HepG2 (cell line): ENCODE results near the gene SLC4A11. TPM values are rescaled to one million over a fixed set of nuclear protein-coding genes. Genes with fewer than 3 reads are reported as not detected.

Experiments
- ASH2L ChIP-seq: fragments of 300-600, 200-600 bp; sonication (generic); IDR thresholded peaks from 2 replicates; pipeline ENCODE4 v1.7.0; 2017; ENCODE audit warnings: low read depth, mild to moderate bottlenecking, moderate library complexity, mixed read lengths, low read length; ENCODE audit not compliant: insufficient read length
- BATF2 ChIP-seq: sonication (generic); formaldehyde crosslinking; IDR thresholded peaks from 2 replicates; pipeline ENCODE4 v1.8.0; 2022; ENCODE audit warnings: mild to moderate bottlenecking, missing genetic modification reagents, moderate library complexity
- BRF2 ChIP-seq: sonication (generic); formaldehyde crosslinking; IDR thresholded peaks from 2 replicates; pipeline ENCODE4 v1.8.1; 2022; ENCODE audit warnings: mild to moderate bottlenecking, missing genetic modification reagents
- DMAP1 ChIP-seq: IDR thresholded peaks from 2 replicates; pipeline ENCODE4 v1.6.1; 2016
- ESRRA ChIP-seq: sonication (generic); formaldehyde crosslinking; IDR thresholded peaks from 2 replicates; pipeline ENCODE4 v1.5.1; 2020; ENCODE audit warnings: mild to moderate bottlenecking, low read depth, missing genetic modification reagents
- FOXM1 ChIP-seq: sonication (generic); formaldehyde crosslinking; IDR thresholded peaks from 2 replicates; pipeline ENCODE4 v1.5.0; 2020; ENCODE audit warnings: missing genetic modification reagents
- FOXO1 ChIP-seq: sonication (generic); formaldehyde crosslinking; IDR thresholded peaks from 2 replicates; pipeline ENCODE4 v1.4.0; 2020; ENCODE audit warnings: missing genetic modification reagents
- GLMP ChIP-seq: sonication (generic); formaldehyde crosslinking; IDR thresholded peaks from 2 replicates; pipeline ENCODE4 v1.9.0; 2021; ENCODE audit warnings: missing genetic modification reagents, mild to moderate bottlenecking, borderline replicate concordance
- HINFP ChIP-seq: sonication (generic); formaldehyde crosslinking; IDR thresholded peaks from 2 replicates; pipeline ENCODE4 v1.4.0; 2020; ENCODE audit warnings: low read depth, mild to moderate bottlenecking, missing genetic modification reagents
- JUNB ChIP-seq: sonication (generic); formaldehyde crosslinking; IDR thresholded peaks from 2 replicates; pipeline ENCODE4 v1.8.0; 2022; ENCODE audit warnings: missing genetic modification reagents, mild to moderate bottlenecking, borderline replicate concordance
- NR2C2 ChIP-seq: sonication (generic); formaldehyde crosslinking; IDR thresholded peaks from 2 replicates; pipeline ENCODE4 v1.4.0; 2020; ENCODE audit warnings: missing genetic modification reagents, mild to moderate bottlenecking, moderate library complexity, borderline replicate concordance
- POLR2AphosphoS5 ChIP-seq: IDR thresholded peaks from 2 replicates; pipeline ENCODE4 v1.6.1; 2012; ENCODE audit warnings: low read depth, low read length
- RXRA ChIP-seq: sonication (generic); formaldehyde crosslinking; IDR thresholded peaks from 2 replicates; pipeline ENCODE4 v1.5.1; 2020; ENCODE audit warnings: missing genetic modification reagents
- SMAD3 ChIP-seq: sonication (generic); formaldehyde crosslinking; IDR thresholded peaks from 2 replicates; pipeline ENCODE4 v1.4.0; 2020; ENCODE audit warnings: missing genetic modification reagents
- THAP7 ChIP-seq: sonication (generic); formaldehyde crosslinking; IDR thresholded peaks from 2 replicates; pipeline ENCODE4 v1.8.1; 2023; ENCODE audit warnings: mild to moderate bottlenecking, missing genetic modification reagents
- ZBTB1 ChIP-seq: sonication (generic); formaldehyde crosslinking; IDR thresholded peaks from 2 replicates; pipeline ENCODE4 v1.4.0; 2020; ENCODE audit warnings: missing genetic modification reagents, borderline replicate concordance
- ZBTB7A ChIP-seq: sonication (generic); formaldehyde crosslinking; IDR thresholded peaks from 2 replicates; pipeline ENCODE4 v1.8.0; 2022; ENCODE audit warnings: mild to moderate bottlenecking, missing genetic modification reagents
- ZMYM2 ChIP-seq: sonication (generic); formaldehyde crosslinking; IDR thresholded peaks from 2 replicates; pipeline ENCODE4 v1.8.0; 2022; ENCODE audit warnings: mild to moderate bottlenecking, missing genetic modification reagents
- ZNF496 ChIP-seq: sonication (generic); formaldehyde crosslinking; IDR thresholded peaks from 2 replicates; pipeline ENCODE4 v1.8.1; 2023; ENCODE audit warnings: mild to moderate bottlenecking, moderate library complexity, missing genetic modification reagents; ENCODE audit not compliant: insufficient replicate concordance
- ZNF550 ChIP-seq: sonication (generic); formaldehyde crosslinking; IDR thresholded peaks from 2 replicates; pipeline ENCODE4 v1.4.0; 2020; ENCODE audit warnings: mild to moderate bottlenecking, missing genetic modification reagents, borderline replicate concordance
- ZNF709 ChIP-seq: sonication (generic); formaldehyde crosslinking; IDR thresholded peaks from 2 replicates; pipeline ENCODE4 v1.5.0; 2020; ENCODE audit warnings: mild to moderate bottlenecking, missing genetic modification reagents
- ZNF780A ChIP-seq: sonication (generic); formaldehyde crosslinking; IDR thresholded peaks from 2 replicates; pipeline ENCODE4 v1.8.0; 2022; ENCODE audit warnings: mild to moderate bottlenecking, missing genetic modification reagents, moderate library complexity
- polyA plus RNA-seq, 8 experiments: library from polyadenylated mRNA; depleted of rRNA in 3 of 8; stranded (reverse) in 7 of 8; unstranded in 1 of 8; fragments of >200 nt; fragmentation: Illumina TruSeq in 4 of 8; extraction: Trizol in 4 of 8; gene quantifications; 2 replicates each; pipeline versions ENCODE4 v1.2.1 to v1.2.3, GENCODE V29; 2011 to 2016; ENCODE audit warnings: low read depth in 4 of 8, missing spikeins in 1 of 8, mixed read lengths in 1 of 8; ENCODE audit not compliant: insufficient read depth in 1 of 8
- total RNA-seq, 5 experiments: library from RNA; depleted of rRNA; stranded (reverse); fragments of >200 nt; fragmentation: Illumina TruSeq; extraction: Trizol; gene quantifications; 2 replicates each; pipeline ENCODE4 v1.2.3, GENCODE V29; 2016; ENCODE audit warnings: low read depth in 1 of 5

SLC4A11 gene
- total and polyA plus RNA-seq, 2 of the 13 experiments (the other 11 are each of a cell fraction or from before 2014, with no cell fraction given), result 3.9 to 27.0 TPM

GRCh38 chr20:3204124-3204794, 34.7 kb downstream of the SLC4A11 start, which contains the start of gene DDRGK1 (continued):
- TF ChIP-seq THAP7 (CRISPR knock-in tag), result 0 out of 2 replicates have a peak, but pooled peaks have one; percentile 6
- peak; percentile 71 for TF ChIP-seq RXRA (CRISPR knock-in tag)
- TF ChIP-seq ZBTB1, result no peak; the same call in 1 of the 2 replicates
- TF ChIP-seq BATF2 (CRISPR knock-in tag), result 0 out of 2 replicates have a peak, but pooled peaks have one; percentile 13
- no peak for TF ChIP-seq ZNF496 (CRISPR knock-in tag)
- TF ChIP-seq BRF2 (CRISPR knock-in tag), result peak; percentile 81; the same call in 1 of the 2 replicates
- TF ChIP-seq POLR2AphosphoS5, result peak; percentile 96
- TF ChIP-seq SMAD3 (CRISPR knock-in tag), result peak; percentile 96
- no peak for TF ChIP-seq ZNF780A (CRISPR knock-in tag)
- TF ChIP-seq ZBTB7A (CRISPR knock-in tag), result no peak
- peak; percentile 93 for TF ChIP-seq DMAP1
- TF ChIP-seq FOXM1 (CRISPR knock-in tag), result peak; percentile 40; the same call in 1 of the 2 replicates
- TF ChIP-seq FOXO1 (CRISPR knock-in tag), result peak; percentile 61
- peak; percentile 87 for TF ChIP-seq ASH2L
- TF ChIP-seq ZMYM2, result no peak
- no peak for TF ChIP-seq ZNF550 (CRISPR knock-in tag)
- peak; percentile 49 for TF ChIP-seq NR2C2 (CRISPR knock-in tag)
- peak; percentile 95 for TF ChIP-seq HINFP (CRISPR knock-in tag)
- peak; percentile 35 for TF ChIP-seq ZNF709 (CRISPR knock-in tag)
- TF ChIP-seq ESRRA (CRISPR knock-in tag), result peak; percentile 88
- no peak for TF ChIP-seq GLMP (CRISPR knock-in tag)
- TF ChIP-seq JUNB (CRISPR knock-in tag), result no peak
